HEK293T (cell line): ENCODE measurements around the gene ACLY.
"Not testable (repeated sequence)": the region's sequence is repeated elsewhere in the genome, so short reads cannot be mapped to it uniquely, and the experiment has no call there.

Source experiments
- CTCF ChIA-PET: fragments of 350-600 bp; formaldehyde crosslinking; extraction: SDS; loops from one replicate; lab custom pipeline; 2021; ENCODE audit warnings: antibody characterized with exemption, inconsistent platforms; lab: Yijun Ruan, JAX
- POLR2A ChIA-PET: fragments of 350-600 bp; formaldehyde crosslinking; extraction: SDS; loops from one replicate; lab custom pipeline; 2020; ENCODE audit warnings: antibody characterized with exemption, inconsistent platforms; lab: Yijun Ruan, JAX
- DNase-seq: peaks from one replicate; pipeline ENCODE4 v3.0.0; 2012; ENCODE audit warnings: mixed read lengths; ENCODE audit errors: extremely low spot score
- ARNT ChIP-seq: fragments of 450-650 bp; IDR thresholded peaks from 2 replicates; pipeline ENCODE4 v1.6.1; 2017; ENCODE audit warnings: mild to moderate bottlenecking
- BHLHE40 ChIP-seq: fragments of 450-650 bp; IDR thresholded peaks from 2 replicates; pipeline ENCODE4 v1.6.1; 2016; ENCODE audit warnings: mild to moderate bottlenecking, moderate library complexity, borderline replicate concordance
- CTBP1 ChIP-seq: fragments of 450-650 bp; IDR thresholded peaks from 2 replicates; pipeline ENCODE4 v1.6.1; 2016; ENCODE audit warnings: borderline replicate concordance
- ELF4 ChIP-seq: fragments of 450-650 bp; IDR thresholded peaks from 2 replicates; pipeline ENCODE4 v1.6.1; 2017; ENCODE audit warnings: antibody characterized with exemption
- FOXA1 ChIP-seq: fragments of 450-650 bp; IDR thresholded peaks from 2 replicates; pipeline ENCODE4 v1.6.1; 2016; ENCODE audit warnings: mild to moderate bottlenecking
- FOXK2 ChIP-seq: fragments of 450-650 bp; IDR thresholded peaks from 2 replicates; pipeline ENCODE4 v1.6.1; 2016; ENCODE audit warnings: mild to moderate bottlenecking
- FOXM1 ChIP-seq: fragments of 450-650 bp; IDR thresholded peaks from 2 replicates; pipeline ENCODE4 v1.6.1; 2017; ENCODE audit warnings: mild to moderate bottlenecking, borderline replicate concordance
- HDGF ChIP-seq: fragments of 450-650 bp; IDR thresholded peaks from 2 replicates; pipeline ENCODE4 v1.6.1; 2017; ENCODE audit warnings: antibody characterized with exemption, borderline replicate concordance
- L3MBTL2 ChIP-seq: fragments of 450-650 bp; conservative IDR thresholded peaks from 2 replicates; pipeline ENCODE4 v1.6.1; 2016; ENCODE audit warnings: mild to moderate bottlenecking
- LEF1 ChIP-seq: fragments of 450-650 bp; IDR thresholded peaks from 2 replicates; pipeline ENCODE4 v1.6.1; 2017; ENCODE audit warnings: mild to moderate bottlenecking, borderline replicate concordance
- NFRKB ChIP-seq: fragments of 450-650 bp; IDR thresholded peaks from 2 replicates; pipeline ENCODE4 v1.6.1; 2016; ENCODE audit warnings: mild to moderate bottlenecking, moderate library complexity
- SP1 ChIP-seq: fragments of 450-650 bp; IDR thresholded peaks from 2 replicates; pipeline ENCODE4 v1.6.1; 2017
- SUZ12 ChIP-seq: fragments of 450-650 bp; IDR thresholded peaks from 2 replicates; pipeline ENCODE4 v1.6.1; 2016; ENCODE audit warnings: mild to moderate bottlenecking
- TARDBP ChIP-seq: fragments of 450-650 bp; IDR thresholded peaks from 2 replicates; pipeline ENCODE4 v1.6.1; 2016
- ZNF384 ChIP-seq: fragments of 450-650 bp; IDR thresholded peaks from 2 replicates; pipeline ENCODE4 v1.6.1; 2016
- TF ChIP-seq, protein P1 (sequence below): fragments of 450-650 bp; IDR thresholded peaks from 2 replicates; pipeline ENCODE4 v1.6.1; 2016

The ACLY gene

GRCh38 chr17:41835800-41836549, 82.8 kb downstream of the ACLY start, which contains the start of gene NT5C3B:
Gene NT5C3B (minus strand): TSS chr17:41836232. CDS start chr17:41836193, 39 bp downstream.
- TF ChIP-seq FOXK2 (no peak), ZNF384 (no peak), TARDBP (no peak), SUZ12 (no peak), HDGF (no peak), NFRKB (no peak), BHLHE40 (no peak), CTBP1 (no peak), SP1 (no peak), FOXA1 (no peak), ARNT (no peak)
- TF ChIP-seq, protein P1, sequence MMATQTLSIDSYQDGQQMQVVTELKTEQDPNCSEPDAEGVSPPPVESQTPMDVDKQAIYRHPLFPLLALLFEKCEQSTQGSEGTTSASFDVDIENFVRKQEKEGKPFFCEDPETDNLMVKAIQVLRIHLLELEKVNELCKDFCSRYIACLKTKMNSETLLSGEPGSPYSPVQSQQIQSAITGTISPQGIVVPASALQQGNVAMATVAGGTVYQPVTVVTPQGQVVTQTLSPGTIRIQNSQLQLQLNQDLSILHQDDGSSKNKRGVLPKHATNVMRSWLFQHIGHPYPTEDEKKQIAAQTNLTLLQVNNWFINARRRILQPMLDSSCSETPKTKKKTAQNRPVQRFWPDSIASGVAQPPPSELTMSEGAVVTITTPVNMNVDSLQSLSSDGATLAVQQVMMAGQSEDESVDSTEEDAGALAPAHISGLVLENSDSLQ = no peak
- POLR2A ChIA-PET = interaction anchor here (1.0 to 5.9 kb wide), 10 partner anchors 12 to 147 kb away, joined by 3 to 40 read pairs (median 9); partner anchors contain the start of genes ACLY, EIF1, FKBP10 and JUP
- CTCF ChIA-PET = interaction anchor here (0.6 to 1.4 kb wide), 2 partner anchors 12 to 16 kb away, joined by 4 to 5 read pairs; no protein-coding TSS in a partner anchor
- DNase-seq = peak; percentile 98

DNA sequence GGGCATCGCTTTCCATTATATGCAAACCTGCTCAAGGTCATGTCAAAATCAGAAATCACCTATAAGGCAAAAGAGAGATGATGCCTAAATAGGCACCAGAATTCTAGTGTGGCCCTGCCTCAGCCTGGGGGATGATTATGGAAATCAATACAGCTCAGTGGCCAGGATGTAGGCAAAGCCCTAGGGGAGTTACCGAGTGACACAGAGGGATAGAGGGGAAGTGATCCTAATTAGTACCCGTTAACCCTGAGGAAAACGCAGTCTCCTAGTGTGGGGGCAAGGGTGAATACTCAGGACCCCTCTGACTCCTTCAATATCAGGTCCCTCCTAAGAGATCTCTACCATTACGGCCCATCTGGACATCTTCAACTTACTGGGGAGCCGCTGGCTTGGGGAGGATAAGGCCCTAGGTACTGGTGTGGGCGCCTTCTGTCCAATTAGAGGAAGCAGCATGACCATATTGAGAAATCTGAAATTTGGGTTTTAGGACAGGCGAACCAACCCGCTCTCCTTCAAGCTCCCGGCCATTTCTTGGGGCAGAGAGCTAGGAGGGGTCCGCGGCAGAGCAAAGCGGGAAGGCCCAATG, 83.4 kb downstream of the ACLY start:
- DNase-seq = no peak
- ChIA-PET POLR2A (interaction anchor here (0.9 to 5.9 kb wide), 13 partner anchors 11 to 146 kb away, joined by 3 to 40 read pairs (median 7); partner anchors contain the start of genes ACLY, EIF1, FKBP10 and JUP), CTCF (interaction anchor here (0.6 to 1.4 kb wide), 5 partner anchors 13 to 124 kb away, joined by 3 to 5 read pairs (median 4); partner anchors contain the start of gene JUP)

DNA sequence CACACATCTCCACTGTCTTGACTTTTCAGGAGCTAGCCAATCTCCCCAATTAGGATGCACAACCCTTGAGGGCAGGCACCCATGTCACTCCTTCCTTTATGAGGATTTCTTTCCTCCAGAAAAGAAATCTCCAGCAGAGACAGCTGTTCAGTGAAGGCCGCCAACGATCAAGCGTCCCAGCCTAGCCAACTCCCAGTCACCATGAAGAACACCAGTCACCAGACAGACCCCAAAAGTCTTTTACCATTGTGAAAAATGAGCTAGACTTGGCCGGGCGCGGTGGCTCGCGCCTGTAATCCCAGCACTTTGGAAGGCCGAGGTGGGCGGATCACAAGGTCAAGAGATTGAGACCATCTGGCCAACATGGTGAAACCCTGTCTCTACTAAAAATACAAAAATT, 88.8 kb downstream of the ACLY start:
- POLR2A ChIA-PET = interaction anchor here (1.1 to 4.0 kb wide), 5 partner anchors 10 to 141 kb away, joined by 3 to 12 read pairs (median 8); partner anchors contain the start of genes ACLY, EIF1, FKBP10 and KLHL11
- CTCF ChIA-PET, DNase-seq: not testable (repeated sequence)

More for the DNA sequence above, 83.4 kb downstream of the ACLY start:
- no peak for TF ChIP-seq ELF4
- TF ChIP-seq HDGF = no peak
- no peak for TF ChIP-seq LEF1
- TF ChIP-seq BHLHE40 = no peak
- TF ChIP-seq ARNT = no peak

DNA sequence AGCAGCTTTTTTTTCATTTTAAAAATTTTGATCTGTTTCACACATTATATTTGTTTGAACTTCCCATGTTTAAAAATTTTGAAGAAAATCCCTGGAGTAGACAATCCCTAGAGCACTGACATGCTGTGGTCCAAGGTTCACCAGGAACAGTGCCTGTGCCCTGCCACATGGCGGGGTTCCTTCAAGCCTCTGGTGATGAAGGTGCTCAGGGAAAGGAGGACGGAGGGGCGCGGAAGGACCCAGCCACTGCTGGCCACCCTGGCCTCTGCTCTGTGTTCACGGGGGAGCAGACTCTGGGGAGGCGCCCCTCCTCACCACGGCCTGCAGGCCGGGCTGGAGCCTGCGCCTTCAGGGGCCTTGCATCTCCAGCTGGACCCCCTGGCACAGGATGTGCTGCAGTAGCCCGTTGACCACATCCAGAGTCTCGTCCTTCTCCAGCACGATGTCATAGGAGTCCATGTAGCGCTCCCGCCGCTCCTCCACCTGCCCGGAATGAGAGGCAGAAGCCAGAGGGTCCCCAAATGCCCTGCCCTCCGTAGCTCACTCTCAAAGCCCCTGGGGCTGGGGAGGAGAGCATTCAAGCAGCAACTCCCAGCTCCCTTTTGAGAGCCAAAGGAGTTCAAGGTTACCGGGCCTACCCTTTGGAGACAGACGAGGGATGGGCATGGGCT, 93.4 kb downstream of the ACLY start:
- TF ChIP-seq CTBP1 (no peak), BHLHE40 (no peak), ARNT (no peak), FOXM1 (no peak), FOXA1 (no peak), NFRKB (no peak), L3MBTL2 (no peak), FOXK2 (no peak), SUZ12 (no peak), LEF1 (no peak), ELF4 (no peak), SP1 (no peak), HDGF (no peak), ZNF384 (no peak), TARDBP (no peak)
- TF ChIP-seq, protein P1 = no peak
- no peak for DNase-seq
- POLR2A ChIA-PET = interaction anchor here (1.1 to 1.4 kb wide), 3 partner anchors 13 to 136 kb away, joined by 3 to 7 read pairs (median 4); partner anchors contain the start of genes FKBP10 and P3H4
- CTCF ChIA-PET = no interaction called here

DNA sequence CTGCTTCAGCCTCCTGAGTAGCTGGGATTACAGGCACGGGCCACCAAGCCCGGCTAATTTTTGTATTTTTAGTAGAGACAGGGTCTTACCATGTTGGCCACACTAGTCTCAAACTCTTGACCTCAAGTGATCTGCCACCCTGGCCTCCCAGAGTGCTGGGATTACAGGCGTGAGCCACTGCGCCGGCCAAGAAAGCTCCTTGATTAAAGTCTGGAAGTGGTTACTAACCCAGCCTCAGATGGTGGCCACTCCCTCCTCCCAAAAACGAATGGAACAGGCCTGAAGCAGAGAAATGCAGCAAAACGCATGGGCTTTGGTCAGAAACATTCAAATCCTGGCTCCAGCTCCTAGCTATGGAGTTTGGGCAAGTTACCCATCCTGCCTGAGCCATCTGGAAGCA, 94.7 kb downstream of the ACLY start:
- POLR2A ChIA-PET = interaction anchor here (0.7 to 3.2 kb wide), 4 partner anchors 10 to 135 kb away, joined by 3 to 29 read pairs (median 6); partner anchors contain the start of genes FKBP10, NT5C3B and P3H4

More for the DNA sequence above, 94.7 kb downstream of the ACLY start:
- DNase-seq = no peak
- TF ChIP-seq TARDBP (no peak), FOXM1 (no peak), LEF1 (no peak), ARNT (no peak), FOXA1 (no peak), SUZ12 (no peak), SP1 (no peak), ELF4 (no peak), BHLHE40 (no peak), FOXK2 (no peak), CTBP1 (no peak), ZNF384 (no peak), NFRKB (no peak), L3MBTL2 (no peak), HDGF (no peak)
- TF ChIP-seq, protein P1 = no peak
- CTCF ChIA-PET = no interaction called here
